SU-DHL-6 (cell line): ENCODE measurements around the gene NRN1L.

ENCODE experiments used
- EZH2phosphoT487 ChIP-seq: fragments of 200-600 bp; sonication (generic), shearing (Covaris generic); conservative IDR thresholded peaks from 2 replicates; pipeline ENCODE4 v1.6.1; 2018; ENCODE audit warnings: mild to moderate bottlenecking, antibody characterized with exemption, low read length, moderate library complexity, mixed read lengths
- TF ChIP-seq, protein P1 (sequence below): fragments of 200-600 bp; sonication (generic); IDR thresholded peaks from one replicate; pipeline ENCODE4 v1.5.1; 2017; ENCODE audit warnings: antibody characterized with exemption, mild to moderate bottlenecking, low read length, moderate library complexity; ENCODE audit not compliant: insufficient read depth, poor library complexity, severe bottlenecking

DNA sequence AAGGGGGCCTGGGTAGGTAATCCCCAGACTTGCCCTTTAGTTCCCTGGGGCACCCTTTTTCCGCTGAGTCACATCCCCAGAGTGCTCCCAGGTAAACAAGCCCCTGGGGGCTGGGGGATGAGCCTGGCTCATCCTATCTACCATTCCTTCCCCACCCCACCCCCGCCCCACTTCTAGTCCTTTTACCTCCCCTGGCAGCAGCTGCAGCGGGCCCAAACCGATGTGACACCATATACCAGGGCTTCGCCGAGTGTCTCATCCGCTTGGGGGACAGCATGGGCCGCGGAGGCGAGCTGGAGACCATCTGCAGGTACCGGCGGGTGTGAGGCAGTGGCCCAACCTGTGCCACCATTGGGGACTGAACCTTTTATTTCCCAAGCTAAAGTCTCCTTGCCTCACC, 860 bp downstream of the NRN1L start:
- TF ChIP-seq, protein P1, sequence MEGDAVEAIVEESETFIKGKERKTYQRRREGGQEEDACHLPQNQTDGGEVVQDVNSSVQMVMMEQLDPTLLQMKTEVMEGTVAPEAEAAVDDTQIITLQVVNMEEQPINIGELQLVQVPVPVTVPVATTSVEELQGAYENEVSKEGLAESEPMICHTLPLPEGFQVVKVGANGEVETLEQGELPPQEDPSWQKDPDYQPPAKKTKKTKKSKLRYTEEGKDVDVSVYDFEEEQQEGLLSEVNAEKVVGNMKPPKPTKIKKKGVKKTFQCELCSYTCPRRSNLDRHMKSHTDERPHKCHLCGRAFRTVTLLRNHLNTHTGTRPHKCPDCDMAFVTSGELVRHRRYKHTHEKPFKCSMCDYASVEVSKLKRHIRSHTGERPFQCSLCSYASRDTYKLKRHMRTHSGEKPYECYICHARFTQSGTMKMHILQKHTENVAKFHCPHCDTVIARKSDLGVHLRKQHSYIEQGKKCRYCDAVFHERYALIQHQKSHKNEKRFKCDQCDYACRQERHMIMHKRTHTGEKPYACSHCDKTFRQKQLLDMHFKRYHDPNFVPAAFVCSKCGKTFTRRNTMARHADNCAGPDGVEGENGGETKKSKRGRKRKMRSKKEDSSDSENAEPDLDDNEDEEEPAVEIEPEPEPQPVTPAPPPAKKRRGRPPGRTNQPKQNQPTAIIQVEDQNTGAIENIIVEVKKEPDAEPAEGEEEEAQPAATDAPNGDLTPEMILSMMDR: no peak
- no peak for TF ChIP-seq EZH2phosphoT487
